IMR-90 (cell line): ENCODE results near the gene NEUROD1. TPM values are rescaled to one million over a fixed set of nuclear protein-coding genes. Genes with fewer than 3 reads are reported as not detected.

Source experiments
- ATAC-seq: fragments of 200-7000 bp; cut with Tn5 transposase; 2 replicates; pipeline ENCODE4 v1.9.1; 2020; ENCODE audit warnings: low read depth, mild to moderate bottlenecking, moderate library complexity
- BruUV-seq: library from RNA; stranded (reverse); fragments of 400-500 nt; replicated peaks from 2 replicates; lab custom pipeline; 2021; lab: Mats Ljungman, UMichigan
- CTCF ChIA-PET: fragments of 300-600 bp; formaldehyde crosslinking; extraction: SDS; loops from one replicate; lab custom pipeline; 2021; ENCODE audit warnings: antibody characterized with exemption; lab: Yijun Ruan, JAX
- POLR2A ChIA-PET: fragments of 300-600 bp; sonication (Branson Sonifier 250); formaldehyde crosslinking; loops from one replicate; lab custom pipeline; 2022; ENCODE audit warnings: antibody characterized with exemption; ENCODE audit not compliant: unreplicated experiment; lab: Charles Lee
- DNase-seq: peaks from one replicate; pipeline ENCODE4 v3.0.0; 2013
- H2AFZ ChIP-seq: replicated peaks from 2 replicates; pipeline ENCODE3; 2013; ENCODE audit warnings: low read length, mild to moderate bottlenecking; ENCODE audit not compliant: poor library complexity
- H2AK5ac ChIP-seq: 2 replicates; pipeline ENCODE4 v1.6.1; 2013; ENCODE audit warnings: low read depth, low read length, inconsistent platforms
- H2AK9ac ChIP-seq: replicated peaks from 2 replicates; pipeline ENCODE3; 2013; ENCODE audit warnings: mild to moderate bottlenecking, low read depth, low read length, moderate library complexity; ENCODE audit not compliant: poor library complexity
- H2BK120ac ChIP-seq: 2 replicates; pipeline ENCODE4 v1.6.1; 2013; ENCODE audit warnings: low read depth, low read length, inconsistent platforms
- H2BK15ac ChIP-seq: 3 replicates; pipeline ENCODE4 v1.6.1; 2013; ENCODE audit warnings: low read depth, low read length, inconsistent platforms
- H2BK20ac ChIP-seq: 2 replicates; pipeline ENCODE4 v1.6.1; 2013; ENCODE audit warnings: low read depth, mild to moderate bottlenecking, inconsistent platforms, low read length, moderate library complexity
- H2BK5ac ChIP-seq: 2 replicates; pipeline ENCODE4 v1.6.1; 2013; ENCODE audit warnings: mild to moderate bottlenecking, low read depth, low read length, inconsistent platforms; ENCODE audit not compliant: poor library complexity, severe bottlenecking
- H3K14ac ChIP-seq: replicated peaks from 2 replicates; pipeline ENCODE4 v1.6.1; 2013; ENCODE audit warnings: low read depth, low read length, inconsistent platforms
- H3K18ac ChIP-seq: 2 replicates; pipeline ENCODE4 v1.6.1; 2013; ENCODE audit warnings: low read depth, low read length, control low read depth
- H3K23ac ChIP-seq: 2 replicates; pipeline ENCODE4 v1.6.1; 2013; ENCODE audit warnings: low read depth, low read length, inconsistent platforms
- H3K27ac ChIP-seq: 2 replicates; pipeline ENCODE4 v1.5.1; 2013; ENCODE audit warnings: mild to moderate bottlenecking, control low read depth, low read length; ENCODE audit not compliant: insufficient read depth
- H3K27me3 ChIP-seq: 2 replicates; pipeline ENCODE4 v1.6.1; 2013; ENCODE audit warnings: low read length; ENCODE audit not compliant: control insufficient read depth, insufficient read depth
- H3K36me3 ChIP-seq: 2 replicates; pipeline ENCODE4 v1.6.1; 2013; ENCODE audit warnings: low read length, mixed read lengths; ENCODE audit not compliant: control insufficient read depth, insufficient read depth
- H3K4ac ChIP-seq: 2 replicates; pipeline ENCODE4 v1.6.1; 2013; ENCODE audit warnings: low read depth, low read length, inconsistent platforms
- H3K4me1 ChIP-seq: 2 replicates; pipeline ENCODE4 v1.6.1; 2013; ENCODE audit warnings: low read length, mixed read lengths; ENCODE audit not compliant: control insufficient read depth, insufficient read depth
- H3K4me2 ChIP-seq: 2 replicates; pipeline ENCODE4 v1.6.1; 2013; ENCODE audit warnings: low read depth, mild to moderate bottlenecking, control low read depth, low read length, moderate library complexity
- H3K4me3 ChIP-seq: 2 replicates; pipeline ENCODE4 v1.5.1; 2013; ENCODE audit warnings: low read depth, mild to moderate bottlenecking, control low read depth, low read length, moderate library complexity; ENCODE audit not compliant: insufficient read depth
- H3K56ac ChIP-seq: 2 replicates; pipeline ENCODE4 v1.6.1; 2013; ENCODE audit warnings: low read length, inconsistent platforms; ENCODE audit not compliant: insufficient read depth; ENCODE audit errors: extremely low read depth
- H3K79me1 ChIP-seq, 2 experiments: 2 replicates each; pipeline ENCODE4 v1.6.1; 2013; ENCODE audit warnings: low read length in 2 of 2, inconsistent platforms in 1 of 2, low read depth in 1 of 2
- H3K9ac ChIP-seq: 2 replicates; pipeline ENCODE4 v1.6.1; 2013; ENCODE audit warnings: low read depth, low read length, control low read depth
- H3K9me1 ChIP-seq: 2 replicates; pipeline ENCODE4 v1.6.1; 2013; ENCODE audit warnings: low read length, inconsistent platforms; ENCODE audit not compliant: insufficient read depth
- H3K9me3 ChIP-seq: 2 replicates; pipeline ENCODE4 v1.6.1; 2013; ENCODE audit warnings: low read length; ENCODE audit not compliant: control insufficient read depth, insufficient read depth
- H4K20me1 ChIP-seq: 2 replicates; pipeline ENCODE4 v1.6.1; 2013; ENCODE audit warnings: low read length, inconsistent platforms; ENCODE audit not compliant: insufficient read depth
- H4K5ac ChIP-seq: 2 replicates; pipeline ENCODE4 v1.6.1; 2013; ENCODE audit warnings: mild to moderate bottlenecking, low read depth, low read length, control low read depth
- H4K8ac ChIP-seq, 2 experiments: 2 replicates each; pipeline ENCODE4 v1.6.1; 2013; ENCODE audit warnings: low read depth in 2 of 2, low read length in 2 of 2, control low read depth in 1 of 2, inconsistent platforms in 1 of 2
- H4K91ac ChIP-seq: 2 replicates; pipeline ENCODE4 v1.6.1; 2013; ENCODE audit warnings: low read depth, low read length, inconsistent platforms; ENCODE audit not compliant: insufficient read depth
- CEBPB ChIP-seq: IDR thresholded peaks from 2 replicates; pipeline ENCODE4 v1.6.1; 2012; ENCODE audit warnings: low read depth, low read length, improper control_type of control experiment
- WGBS, 2 experiments: methylation state at CpG; one replicate each; pipeline versions ENCODE4 v1.1.5 to v1.1.7; 2013; ENCODE audit warnings: missing lambda C conversion rate in 2 of 2; ENCODE audit not compliant: insufficient read length in 1 of 2; ENCODE audit errors: extremely low coverage in 2 of 2; 5-methylcytosine and 5-hydroxymethylcytosine counted together
- dilution Hi-C: fragments of 300-500 bp; cut with HindIII; formaldehyde crosslinking; loops from one replicate; pipeline ENCODE4 v1.14.3; 2018; ENCODE audit warnings: low sequenced_read_pairs; ENCODE audit not compliant: unreplicated experiment
- in situ Hi-C: fragments of 300-500 bp; cut with MboI; formaldehyde crosslinking; loops from 3 replicates; pipeline ENCODE4 v1.14.3; 2019; ENCODE audit warnings: low sequenced_read_pairs, inconsistent platforms, mixed read lengths
- intact Hi-C: fragments of 100-400 bp; cut with micrococcal nuclease; formaldehyde crosslinking; loops from 2 replicates; pipeline ENCODE4 v1.10.0; 2022
- polyA plus RNA-seq, 3 experiments: library from polyadenylated mRNA; depleted of rRNA; stranded (reverse); fragments of >200 nt; gene quantifications; 2 replicates each; pipeline ENCODE4 v1.2.3, GENCODE V29; 2012; ENCODE audit warnings: low replicate concordance in 1 of 3
- total RNA-seq: library from RNA; depleted of rRNA; stranded (reverse); fragments of >200 nt; gene quantifications from 2 replicates; pipeline ENCODE4 v1.2.3, GENCODE V29; 2012
- TF ChIP-seq, protein P1 (sequence below): conservative IDR thresholded peaks from 2 replicates; pipeline ENCODE4 v1.5.1; 2012; ENCODE audit warnings: mild to moderate bottlenecking, low read depth, low read length, improper control_type of control experiment

The NEUROD1 gene
- total and polyA plus RNA-seq, 2 of the 4 experiments (the other 2 are of a cell fraction) = not detected

DNA sequence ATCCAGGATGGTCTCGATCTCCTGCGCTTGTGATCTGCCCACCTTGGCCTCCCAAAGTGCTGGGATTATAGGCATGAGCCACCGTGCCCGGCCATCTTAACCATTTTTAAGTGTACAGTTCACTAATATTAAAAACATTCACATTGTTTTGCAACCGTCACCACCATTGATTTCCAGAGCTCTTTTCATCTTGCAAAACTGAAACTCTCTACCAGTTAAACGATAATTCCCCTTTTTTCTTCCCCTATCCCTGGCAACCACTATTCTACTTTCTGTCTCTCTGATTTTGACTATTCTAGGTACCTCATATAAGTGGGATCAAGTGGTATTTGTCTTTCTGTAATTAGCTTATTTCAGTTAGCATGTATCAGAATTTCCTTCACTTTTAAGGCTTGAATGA, 16.8 kb upstream of the NEUROD1 start:
- intact Hi-C loops (no loop called here), dilution Hi-C loops (no loop called here), in situ Hi-C loops (no loop called here)
- no peak overlapping the region for H3K4ac ChIP-seq
- no peak overlapping the region for H2BK15ac ChIP-seq
- H2AK9ac ChIP-seq = no peak overlapping the region
- DNase-seq = no peak
- POLR2A ChIA-PET = no interaction called here
- no peak overlapping the region for H3K4me2 ChIP-seq
- no peaks in the 10 kb centered on the region for H3K79me1 ChIP-seq
- H4K8ac ChIP-seq = no peak overlapping the region
- no TSS peak for BruUV-seq
- ATAC-seq = no peak
- H4K20me1 ChIP-seq = no peaks in the 10 kb centered on the region
- no peak overlapping the region for H3K56ac ChIP-seq
- CTCF ChIA-PET = interaction anchor here (2.2 kb wide), 1 partner anchor 18 kb away, joined by 5 read pairs; no protein-coding TSS in a partner anchor
- H3K4me3 ChIP-seq = no peak overlapping the region
- no peaks in the 10 kb centered on the region for H3K9me3 ChIP-seq
- no peak overlapping the region for H3K18ac ChIP-seq
- no peak overlapping the region for H3K14ac ChIP-seq
- no peaks in the 10 kb centered on the region for H3K9me1 ChIP-seq
- no peak for TF ChIP-seq CEBPB
- TF ChIP-seq, protein P1, sequence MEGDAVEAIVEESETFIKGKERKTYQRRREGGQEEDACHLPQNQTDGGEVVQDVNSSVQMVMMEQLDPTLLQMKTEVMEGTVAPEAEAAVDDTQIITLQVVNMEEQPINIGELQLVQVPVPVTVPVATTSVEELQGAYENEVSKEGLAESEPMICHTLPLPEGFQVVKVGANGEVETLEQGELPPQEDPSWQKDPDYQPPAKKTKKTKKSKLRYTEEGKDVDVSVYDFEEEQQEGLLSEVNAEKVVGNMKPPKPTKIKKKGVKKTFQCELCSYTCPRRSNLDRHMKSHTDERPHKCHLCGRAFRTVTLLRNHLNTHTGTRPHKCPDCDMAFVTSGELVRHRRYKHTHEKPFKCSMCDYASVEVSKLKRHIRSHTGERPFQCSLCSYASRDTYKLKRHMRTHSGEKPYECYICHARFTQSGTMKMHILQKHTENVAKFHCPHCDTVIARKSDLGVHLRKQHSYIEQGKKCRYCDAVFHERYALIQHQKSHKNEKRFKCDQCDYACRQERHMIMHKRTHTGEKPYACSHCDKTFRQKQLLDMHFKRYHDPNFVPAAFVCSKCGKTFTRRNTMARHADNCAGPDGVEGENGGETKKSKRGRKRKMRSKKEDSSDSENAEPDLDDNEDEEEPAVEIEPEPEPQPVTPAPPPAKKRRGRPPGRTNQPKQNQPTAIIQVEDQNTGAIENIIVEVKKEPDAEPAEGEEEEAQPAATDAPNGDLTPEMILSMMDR = no peak
- no peak overlapping the region for H2BK120ac ChIP-seq
- peaks cover 2% of the 10 kb centered on the region; the same call in 1 of the 2 replicates for H3K27me3 ChIP-seq
- H2AK5ac ChIP-seq = no peak overlapping the region
- 77% methylated on average over 4 of the region's 6 CpGs; no CpG with 5 or more reads in 1 of the 2 experiments for WGBS, 2 experiments
- no peak overlapping the region for H4K5ac ChIP-seq
- H3K27ac ChIP-seq = no peak overlapping the region
- no peak overlapping the region for H2AFZ ChIP-seq
- no peak overlapping the region for H3K23ac ChIP-seq
- H3K9ac ChIP-seq = no peak overlapping the region
- no peak overlapping the region for H2BK5ac ChIP-seq
- H4K91ac ChIP-seq = no peak overlapping the region
- no peak overlapping the region for H2BK20ac ChIP-seq
- H3K4me1 ChIP-seq = no peaks in the 10 kb centered on the region
- H3K36me3 ChIP-seq = no peaks in the 10 kb centered on the region
